HepG2 (cell line): ENCODE data around the gene ZNF367. TPM values are rescaled to one million over a fixed set of nuclear protein-coding genes. Genes with fewer than 3 reads are reported as not detected.

Experiments
- AKNA ChIP-seq: sonication (generic); formaldehyde crosslinking; IDR thresholded peaks from 2 replicates; pipeline ENCODE4 v1.4.0; 2020; ENCODE audit warnings: missing genetic modification reagents, borderline replicate concordance
- ARID3A ChIP-seq: IDR thresholded peaks from 2 replicates; pipeline ENCODE4 v1.6.1; 2012; ENCODE audit warnings: low read depth, low read length, improper control_type of control experiment
- ATF5 ChIP-seq: sonication (generic); formaldehyde crosslinking; IDR thresholded peaks from 2 replicates; pipeline ENCODE4 v1.4.0; 2020; ENCODE audit warnings: mild to moderate bottlenecking, low read depth, missing genetic modification reagents
- CCAR2 ChIP-seq: fragments of 200-400 bp; formaldehyde crosslinking; optimal IDR thresholded peaks from 2 replicates; pipeline ENCODE3; 2018; ENCODE audit warnings: low read depth, mild to moderate bottlenecking, low read length, moderate library complexity
- DMTF1 ChIP-seq: sonication (generic); formaldehyde crosslinking; IDR thresholded peaks from 2 replicates; pipeline ENCODE4 v1.4.0; 2020; ENCODE audit warnings: mild to moderate bottlenecking, missing genetic modification reagents
- FOXA3 ChIP-seq: IDR thresholded peaks from 2 replicates; pipeline ENCODE4 v1.6.1; 2016; ENCODE audit warnings: missing genetic modification reagents, missing compliant biosample characterization
- SP5 ChIP-seq: IDR thresholded peaks from 2 replicates; pipeline ENCODE4 v1.6.1; 2016; ENCODE audit warnings: low read depth, borderline replicate concordance
- TAF1 ChIP-seq: sonication (generic); formaldehyde crosslinking; IDR thresholded peaks from 2 replicates; pipeline ENCODE4 v1.4.0; 2020; ENCODE audit warnings: missing genetic modification reagents
- U2AF2 ChIP-seq: fragments of 200-400 bp; formaldehyde crosslinking; IDR thresholded peaks from 2 replicates; pipeline ENCODE4 v1.6.1; 2017; ENCODE audit warnings: low read depth, mild to moderate bottlenecking, low read length
- ZNF281 ChIP-seq: sonication (generic); formaldehyde crosslinking; IDR thresholded peaks from 2 replicates; pipeline ENCODE4 v1.4.0; 2020; ENCODE audit warnings: missing genetic modification reagents, borderline replicate concordance
- ZNF296 ChIP-seq: sonication (generic); formaldehyde crosslinking; conservative IDR thresholded peaks from 2 replicates; pipeline ENCODE4 v1.5.0; 2020; ENCODE audit warnings: mild to moderate bottlenecking, missing genetic modification reagents
- ZNF33A ChIP-seq: sonication (generic); formaldehyde crosslinking; IDR thresholded peaks from 2 replicates; pipeline ENCODE4 v1.5.1; 2020; ENCODE audit warnings: missing genetic modification reagents, mild to moderate bottlenecking, moderate library complexity, borderline replicate concordance
- ZNF343 ChIP-seq: sonication (generic); formaldehyde crosslinking; IDR thresholded peaks from 2 replicates; pipeline ENCODE4 v1.4.0; 2020; ENCODE audit warnings: mild to moderate bottlenecking, missing genetic modification reagents
- ZNF784 ChIP-seq: sonication (generic); formaldehyde crosslinking; IDR thresholded peaks from 2 replicates; pipeline ENCODE4 v1.5.1; 2020; ENCODE audit warnings: missing genetic modification reagents, mild to moderate bottlenecking, borderline replicate concordance
- ZSCAN25 ChIP-seq: sonication (generic); formaldehyde crosslinking; IDR thresholded peaks from 2 replicates; pipeline ENCODE4 v1.8.0; 2022; ENCODE audit warnings: mild to moderate bottlenecking, missing genetic modification reagents
- polyA plus RNA-seq, 8 experiments: library from polyadenylated mRNA; depleted of rRNA in 3 of 8; stranded (reverse) in 7 of 8; unstranded in 1 of 8; fragments of >200 nt; fragmentation: Illumina TruSeq in 4 of 8; extraction: Trizol in 4 of 8; gene quantifications; 2 replicates each; pipeline versions ENCODE4 v1.2.1 to v1.2.3, GENCODE V29; 2011 to 2016; ENCODE audit warnings: low read depth in 4 of 8, missing spikeins in 1 of 8, mixed read lengths in 1 of 8; ENCODE audit not compliant: insufficient read depth in 1 of 8
- total RNA-seq, 5 experiments: library from RNA; depleted of rRNA; stranded (reverse); fragments of >200 nt; fragmentation: Illumina TruSeq; extraction: Trizol; gene quantifications; 2 replicates each; pipeline ENCODE4 v1.2.3, GENCODE V29; 2016; ENCODE audit warnings: low read depth in 1 of 5

ZNF367 gene
- total and polyA plus RNA-seq, 2 of the 13 experiments (the other 11 are each of a cell fraction or from before 2014, with no cell fraction given): 2.9 to 7.7 TPM

- no peak for TF ChIP-seq AKNA (CRISPR knock-in tag)
- no peak for TF ChIP-seq ZNF281 (CRISPR knock-in tag)
- no peak for TF ChIP-seq CCAR2
- TF ChIP-seq ZSCAN25 (CRISPR knock-in tag): 0 out of 2 replicates have a peak, but pooled peaks have one; percentile 70
- peak; percentile 40; the same call in 1 of the 2 replicates for TF ChIP-seq FOXA3 (CRISPR knock-in tag)
- TF ChIP-seq ZNF343 (CRISPR knock-in tag): peak; percentile 85
- TF ChIP-seq TAF1 (CRISPR knock-in tag): peak; percentile 91
- TF ChIP-seq DMTF1: no peak
- no peak for TF ChIP-seq ZNF296 (CRISPR knock-in tag)
- no peak; the same call in 1 of the 2 replicates for TF ChIP-seq ZNF784 (CRISPR knock-in tag)
- TF ChIP-seq ARID3A: no peak
- no peak for TF ChIP-seq U2AF2
- TF ChIP-seq SP5 (CRISPR knock-in tag): peak; percentile 95
- no peak for TF ChIP-seq ZNF33A (CRISPR knock-in tag)
- TF ChIP-seq ATF5: peak; percentile 43; the same call in 1 of the 2 replicates
These were observed 1.1 kb downstream of the ZNF367 start (continued) for GRCh38 chr9:96417051-96417586.
